ENCODE data around the gene MEOX2.

The MEOX2 gene

DNA sequence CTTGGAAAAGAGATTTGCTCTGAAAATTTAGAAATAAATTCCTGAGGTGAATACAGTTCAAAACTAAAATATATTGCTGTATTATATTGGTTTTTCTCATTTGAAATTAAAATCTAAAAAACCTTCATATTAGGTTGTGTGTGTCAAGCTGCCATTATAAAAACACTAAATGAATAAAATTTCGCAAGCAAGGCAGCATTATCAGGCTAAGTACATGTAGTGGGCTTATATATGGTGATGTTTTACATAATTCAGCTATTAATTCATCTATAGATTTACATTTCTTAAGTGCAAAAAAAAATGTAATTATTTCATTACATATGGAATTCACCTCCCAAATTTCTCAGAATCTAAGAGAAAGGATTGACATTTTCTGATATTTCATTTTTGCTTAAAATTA lies 5.3 kb downstream of the MEOX2 start:
- no peak for DNase-seq (ENCODE audit: low spot score)

DNA sequence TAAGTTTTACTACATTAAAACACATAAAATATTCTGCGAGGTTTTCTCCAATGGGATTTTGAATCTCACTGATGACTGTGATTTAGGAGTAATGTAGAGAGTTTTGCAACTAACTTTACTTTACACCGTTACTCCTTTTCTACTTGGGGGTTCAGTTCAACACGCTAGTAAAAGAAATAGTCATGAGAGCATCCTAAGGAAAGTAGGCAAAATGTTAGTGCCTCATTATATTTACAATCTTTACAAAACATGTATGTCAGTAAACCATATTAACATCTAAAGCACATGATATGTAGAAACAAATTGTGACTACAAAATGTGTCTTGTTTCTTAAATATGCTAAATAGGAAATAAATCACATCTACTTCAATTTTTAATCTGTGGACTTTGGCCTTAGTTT lies 6.0 kb downstream of the MEOX2 start:
- DNase-seq (ENCODE audit: low spot score) = no peak

DNA sequence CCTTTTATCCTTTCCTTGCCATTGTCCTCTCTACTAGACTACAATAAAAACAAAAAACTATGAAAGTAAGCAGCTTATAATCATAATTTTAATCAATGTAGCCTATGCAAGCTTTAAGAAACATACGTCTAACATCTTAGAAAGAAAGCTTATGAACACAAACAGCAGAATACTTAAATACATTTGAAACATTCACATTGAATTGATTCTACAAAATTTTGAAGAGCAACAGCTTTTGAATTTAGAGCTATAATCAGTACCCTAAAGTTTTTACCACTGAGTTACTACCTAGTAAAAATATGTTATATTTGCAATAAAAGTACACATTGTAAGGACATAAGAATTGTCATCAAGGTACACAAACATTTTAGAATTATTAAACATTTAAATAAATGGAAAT lies 7.2 kb downstream of the MEOX2 start:
- DNase-seq (ENCODE audit: low spot score) = no peak

DNA sequence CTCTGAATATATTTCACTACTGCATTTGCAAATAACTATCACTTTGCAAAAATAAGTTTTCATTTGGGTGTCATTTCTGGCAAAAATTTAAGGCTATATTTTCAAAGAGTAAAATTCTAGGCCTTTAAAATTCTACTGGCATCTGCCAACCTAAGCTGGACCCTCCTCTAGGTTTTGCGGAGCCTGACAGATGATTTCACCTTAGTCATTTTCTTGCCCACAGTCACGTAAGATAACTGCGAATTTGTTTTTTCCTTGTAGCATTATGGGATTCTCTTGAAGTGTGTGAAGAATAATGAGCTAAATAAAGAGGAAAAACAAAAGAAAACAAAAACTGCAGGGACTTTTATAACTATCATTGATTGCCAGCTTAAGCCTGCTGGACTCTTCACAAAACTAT lies 7.8 kb downstream of the MEOX2 start:
- DNase-seq (ENCODE audit: low spot score) = no peak

DNA sequence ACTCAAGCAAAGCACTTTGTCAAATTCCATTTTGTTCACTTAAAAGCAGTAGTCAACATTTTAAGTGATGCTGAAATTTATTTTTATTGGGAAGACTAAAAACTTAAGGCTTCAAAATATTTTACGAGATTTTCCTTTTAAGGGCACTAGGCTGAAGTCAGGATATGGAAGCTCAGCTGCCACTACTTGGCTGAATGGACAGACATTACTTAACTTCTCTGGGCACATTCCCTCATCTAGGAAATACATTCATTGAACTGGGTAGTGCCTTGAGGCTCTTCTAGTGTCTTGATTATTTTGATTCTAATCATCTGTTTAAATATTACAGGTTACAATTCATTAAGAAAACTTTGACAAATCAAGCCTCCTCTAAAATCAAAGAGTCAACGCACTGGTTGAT lies 11.1 kb downstream of the MEOX2 start:
- no peak for DNase-seq (ENCODE audit: low spot score)

DNA sequence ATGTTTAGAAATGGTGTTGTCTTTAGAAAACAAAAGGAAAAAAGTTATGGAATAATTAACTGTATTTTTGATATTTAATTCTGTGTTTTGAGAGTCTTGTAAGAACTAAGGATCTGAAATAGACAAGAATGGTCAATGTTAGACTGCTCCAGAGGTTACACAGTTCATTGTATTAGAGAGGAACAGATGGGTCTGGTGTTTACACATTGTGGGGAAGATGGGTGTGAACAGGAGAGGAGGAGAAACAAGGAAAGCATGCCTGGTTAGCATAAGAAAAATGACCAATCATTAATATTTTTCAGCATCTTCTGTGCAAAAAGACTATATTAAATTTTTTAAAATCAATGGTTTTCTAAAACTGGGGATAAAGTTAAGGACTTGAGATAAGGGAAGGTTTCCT lies 11.9 kb downstream of the MEOX2 start:
- DNase-seq (ENCODE audit: low spot score) = no peak

DNA sequence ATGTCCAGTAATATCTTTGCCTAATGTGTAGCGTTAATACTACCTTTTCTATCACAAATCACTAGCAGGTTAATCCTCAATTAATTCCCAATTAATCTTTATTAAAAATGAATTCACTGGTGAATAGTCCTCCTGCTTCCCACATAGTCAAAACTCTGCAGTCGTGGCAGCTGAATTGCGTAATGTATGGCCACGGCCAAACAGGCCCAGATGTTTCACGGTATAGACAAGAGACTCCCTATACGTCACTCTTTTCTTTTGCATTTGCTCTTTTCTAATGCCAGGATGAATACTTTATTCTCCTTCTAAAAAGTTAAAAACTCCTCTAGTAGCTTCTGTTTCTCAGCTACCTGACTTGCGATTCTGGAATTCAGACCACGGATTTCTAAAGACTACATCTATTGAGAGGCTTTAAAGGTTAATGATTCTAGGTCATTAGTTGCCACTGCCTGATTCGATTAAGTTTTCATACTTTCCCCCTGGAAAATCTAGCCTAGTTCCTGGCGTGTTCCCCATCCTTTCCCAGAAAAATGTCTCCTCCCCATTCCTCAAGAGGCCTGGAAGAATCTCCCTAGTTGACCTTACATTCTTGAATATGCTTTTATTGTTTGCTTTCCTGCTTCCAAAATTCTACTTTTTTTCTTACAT lies 16.9 kb downstream of the MEOX2 start:
- DNase-seq (ENCODE audit: low spot score) = no peak

DNA sequence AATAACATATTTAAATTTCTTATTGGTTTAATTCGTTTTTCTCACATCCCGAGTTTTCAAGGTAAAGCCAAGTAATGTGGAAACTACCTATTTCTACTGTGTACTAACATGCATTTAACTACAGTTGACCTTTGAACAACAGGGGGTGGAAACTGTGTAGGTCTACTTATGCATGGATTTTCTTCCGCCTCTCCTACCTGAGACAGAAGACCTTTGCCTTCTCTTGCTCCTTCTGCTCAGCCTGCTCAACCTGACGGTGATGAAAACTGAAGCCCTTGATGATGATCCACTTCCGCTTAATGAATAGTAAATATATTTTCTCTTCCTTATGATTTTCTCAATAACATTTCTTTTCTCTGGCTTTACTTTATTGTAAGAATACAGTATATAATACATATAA lies 18.5 kb downstream of the MEOX2 start:
- DNase-seq (ENCODE audit: low spot score) = no peak

DNA sequence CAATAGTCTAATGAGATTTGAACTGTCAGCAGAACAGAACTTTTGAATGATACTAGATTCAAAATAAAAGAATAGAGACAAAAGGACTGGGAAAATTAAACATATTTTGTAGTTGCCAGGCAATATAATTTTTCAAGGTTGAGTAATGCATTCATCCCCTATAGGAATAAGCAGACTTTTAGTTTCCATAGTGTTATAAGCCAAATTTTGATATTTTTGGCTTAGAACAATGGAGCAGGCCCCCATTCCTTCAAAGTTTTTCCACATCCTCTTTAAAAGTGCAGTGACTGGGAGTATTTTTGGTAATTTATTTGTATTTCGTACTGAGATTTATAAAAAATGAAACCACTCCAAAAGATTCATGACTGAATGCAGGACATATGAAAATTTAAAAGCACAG lies 24.0 kb downstream of the MEOX2 start:
- no peak for DNase-seq (ENCODE audit: low spot score)

DNA sequence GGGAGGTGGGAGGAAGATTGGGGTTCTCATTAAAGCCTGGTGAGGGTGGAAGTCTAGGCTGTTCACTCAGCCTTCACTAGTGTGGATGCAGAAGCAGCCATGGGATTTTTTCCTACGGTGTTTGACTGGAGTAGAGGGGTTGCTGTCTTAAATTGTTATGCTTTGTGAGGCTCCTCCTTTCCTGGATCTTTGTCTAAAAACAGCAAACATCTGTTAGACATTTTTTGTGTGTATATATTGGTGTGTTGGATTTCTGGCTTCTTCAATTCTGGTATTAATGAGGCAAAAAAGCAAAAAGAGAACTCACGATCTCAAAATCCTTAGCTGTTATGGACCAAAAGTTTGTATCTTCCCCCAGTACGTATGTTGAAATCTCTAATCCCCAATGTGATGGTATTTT lies 28.2 kb downstream of the MEOX2 start:
- DNase-seq (ENCODE audit: low spot score) = no peak

DNA sequence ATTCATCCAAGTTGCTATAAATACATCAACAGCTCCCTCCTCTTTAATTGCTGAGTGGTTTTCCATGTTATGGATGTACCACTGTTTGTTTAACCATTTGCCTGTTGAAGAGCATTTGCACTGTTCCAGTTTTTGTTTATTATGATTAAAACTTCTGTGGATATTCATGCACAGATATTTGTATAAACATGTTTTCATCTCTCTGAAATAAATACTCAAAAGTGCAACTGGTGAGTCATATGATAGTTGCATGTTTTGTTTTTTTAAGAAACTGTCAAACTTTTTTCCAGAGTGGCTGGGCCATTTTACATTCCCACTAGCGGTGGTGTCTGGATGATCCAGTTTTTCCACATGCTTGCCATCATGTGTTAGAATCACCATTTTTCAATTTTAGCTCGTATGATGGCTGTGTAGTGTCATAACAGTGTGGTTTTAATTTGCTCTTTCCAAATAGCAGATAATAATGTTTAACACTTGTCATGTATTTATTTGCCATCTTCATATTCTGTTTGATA lies 33.6 kb downstream of the MEOX2 start:
- DNase-seq (ENCODE audit: low spot score) = no peak

DNA sequence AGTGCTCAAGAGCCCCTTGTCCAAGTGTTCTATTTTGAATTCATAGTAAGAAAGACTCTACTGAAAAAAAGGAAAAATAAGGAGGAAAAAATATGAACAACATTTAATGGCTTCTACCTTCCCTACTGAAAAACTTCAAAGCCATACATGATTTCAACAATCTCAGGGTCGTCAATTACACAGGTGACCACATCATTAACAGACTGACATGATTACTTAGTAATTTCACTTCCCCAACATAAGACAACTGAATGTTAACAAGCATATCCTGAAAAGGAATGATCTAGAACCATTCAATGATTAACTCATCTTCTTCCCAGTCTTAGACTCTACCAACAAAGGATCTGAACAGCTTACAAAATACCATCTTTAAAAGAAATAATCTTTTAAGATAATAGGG lies 34.8 kb downstream of the MEOX2 start:
- no peak for DNase-seq (ENCODE audit: low spot score)

DNA sequence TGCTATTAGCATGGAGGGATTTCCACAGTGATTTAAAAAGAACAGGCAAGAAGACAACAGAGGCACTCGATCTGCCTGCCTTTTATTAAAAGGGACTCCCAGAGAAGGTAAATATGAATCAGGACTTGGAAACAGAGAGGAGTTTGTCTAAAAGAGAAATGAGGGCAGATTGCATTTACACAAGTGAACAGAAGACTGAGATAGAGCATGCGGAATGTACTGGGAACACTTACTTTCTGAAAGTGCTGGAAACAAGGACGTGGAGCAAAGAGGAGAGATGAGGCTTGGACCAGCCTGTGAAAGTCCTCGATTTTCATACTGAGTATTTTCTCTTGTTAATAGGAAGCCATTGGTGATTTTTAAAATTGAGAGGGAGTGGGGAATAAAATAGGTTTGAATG lies 35.7 kb downstream of the MEOX2 start:
- no peak for DNase-seq (ENCODE audit: low spot score)

DNA sequence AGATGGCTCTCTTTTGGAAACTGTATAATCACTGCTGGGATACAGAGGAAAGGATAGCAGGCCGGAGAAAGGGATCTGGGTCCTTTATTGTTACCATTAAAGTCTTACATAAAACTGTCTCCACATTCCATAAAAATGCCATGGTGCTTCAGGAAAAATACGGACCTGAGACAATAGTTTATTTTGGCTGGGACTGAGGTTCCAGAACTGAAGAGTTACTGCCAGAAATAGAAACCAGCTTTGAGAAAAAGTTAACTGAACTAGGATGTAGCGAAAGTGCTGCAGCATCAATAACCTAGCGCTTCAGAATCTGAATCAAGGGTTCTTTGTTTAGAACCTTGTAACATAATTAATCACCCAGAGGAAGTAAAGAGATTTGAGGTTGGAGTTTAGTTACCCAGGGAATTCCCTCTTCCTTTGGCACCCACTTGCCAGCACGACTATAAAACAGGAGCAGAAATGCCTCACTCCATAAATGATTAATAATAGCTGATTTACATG lies 38.0 kb downstream of the MEOX2 start:
- DNase-seq (ENCODE audit: low spot score) = no peak

DNA sequence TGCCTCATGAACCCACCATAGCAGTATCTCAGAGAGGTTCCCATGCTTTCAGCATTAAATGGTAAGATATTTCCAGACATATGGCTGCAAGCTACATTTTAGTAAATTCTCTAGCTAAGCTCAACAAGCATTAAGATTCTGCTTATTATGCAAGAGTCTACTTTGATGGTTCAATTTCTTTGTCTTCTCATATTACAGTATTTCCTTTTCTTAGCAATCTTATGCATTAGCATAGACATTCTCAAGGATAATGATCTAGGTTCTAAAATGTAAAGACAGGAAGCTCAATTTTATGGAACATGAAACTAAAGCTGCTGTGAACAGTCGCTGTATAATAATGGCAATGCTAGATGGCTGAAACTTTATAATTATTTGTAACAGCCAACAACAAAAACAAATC lies 39.2 kb downstream of the MEOX2 start:
- DNase-seq (ENCODE audit: low spot score) = no peak

DNA sequence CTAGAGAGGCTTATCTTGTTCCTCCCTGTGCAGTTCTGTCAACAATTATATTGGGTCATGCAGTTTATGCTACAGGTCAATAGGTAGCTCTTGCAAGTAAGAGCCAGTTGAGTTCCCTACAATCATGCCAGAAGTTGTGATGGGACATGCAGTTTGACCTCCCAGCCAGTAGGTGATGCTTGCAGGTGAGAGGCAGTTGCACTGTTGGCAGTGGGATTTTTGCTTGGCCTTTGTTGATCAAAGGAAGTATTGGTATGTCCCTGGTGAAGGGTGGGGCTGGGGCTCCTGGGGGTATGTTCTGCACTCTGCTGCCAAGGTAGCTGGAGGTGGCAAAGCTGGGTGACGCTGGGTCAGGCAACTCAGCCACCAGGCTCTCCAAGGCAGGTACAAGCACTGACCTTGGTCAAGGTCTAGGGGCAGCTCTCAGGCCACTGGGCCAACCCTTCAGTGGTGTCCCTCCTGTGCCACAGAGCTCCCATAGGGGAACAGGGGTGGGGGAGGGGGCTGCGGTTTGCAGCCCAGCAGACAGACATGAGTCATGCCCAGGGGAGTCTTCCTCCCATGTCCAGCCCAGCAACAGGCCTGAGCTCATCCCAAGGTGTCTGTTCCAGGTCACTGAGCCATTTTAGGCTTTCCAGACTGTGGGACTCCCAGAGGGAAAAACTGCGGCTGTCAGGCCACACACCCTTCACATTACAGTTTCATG lies 43.3 kb downstream of the MEOX2 start:
- DNase-seq (ENCODE audit: low spot score) = no peak

DNA sequence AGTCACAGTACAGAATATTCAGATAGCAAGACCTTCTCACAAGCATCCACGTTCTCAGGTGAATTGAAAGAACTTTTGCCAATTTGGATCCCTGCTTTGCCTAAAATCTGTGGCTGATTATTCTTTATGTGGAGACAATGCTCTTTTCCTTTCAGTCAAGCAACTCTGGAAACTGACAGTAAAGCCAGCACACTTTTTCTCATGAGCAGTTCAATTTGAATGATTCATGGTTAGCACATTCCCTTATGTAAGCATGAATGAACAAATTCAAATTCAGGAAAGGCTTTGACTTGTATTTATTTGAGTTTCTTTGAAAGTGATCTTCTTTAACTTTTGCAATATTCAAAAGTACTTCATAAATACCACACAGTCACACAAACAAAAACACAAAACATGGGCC lies 57.6 kb downstream of the MEOX2 start:
- DNase-seq (ENCODE audit: low spot score) = no peak

DNA sequence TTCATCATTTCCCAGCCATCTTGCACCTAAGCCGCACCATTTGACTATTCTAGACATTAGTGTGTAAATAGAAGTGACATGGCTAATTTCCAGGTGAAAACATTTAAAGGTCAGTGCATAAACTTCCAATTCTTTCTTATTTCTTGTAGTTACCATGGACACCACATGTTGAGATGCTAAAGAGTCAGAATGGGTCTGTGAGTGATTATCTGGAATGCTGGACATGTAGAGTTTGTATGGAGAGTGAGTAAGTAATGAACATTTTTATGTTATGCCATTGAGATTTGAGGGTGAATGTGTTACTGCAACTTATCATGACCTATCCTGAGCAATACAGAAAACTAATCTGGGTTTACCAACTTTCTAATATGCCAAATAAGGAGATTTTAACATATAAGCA lies 60.4 kb downstream of the MEOX2 start:
- DNase-seq (ENCODE audit: low spot score) = no peak

DNA sequence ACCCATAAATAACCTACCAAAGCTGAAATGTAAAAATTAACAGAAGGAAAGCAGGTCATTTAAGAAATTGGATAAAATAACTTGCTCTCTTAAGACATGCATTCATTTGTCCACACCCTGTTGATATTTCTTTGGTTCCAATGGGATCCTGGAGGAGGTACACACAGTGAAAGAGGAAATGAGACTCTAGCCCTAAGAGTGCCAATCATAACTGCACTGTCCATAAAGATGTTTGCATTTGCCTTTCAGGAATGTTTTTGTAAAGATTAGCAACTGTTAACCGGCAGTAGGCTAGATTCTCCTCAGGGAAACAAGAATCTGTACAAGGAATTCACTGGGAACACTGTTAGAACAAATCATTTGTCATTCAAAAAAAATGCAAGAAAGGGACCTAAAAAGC lies 61.0 kb downstream of the MEOX2 start:
- DNase-seq (ENCODE audit: low spot score) = no peak

DNA sequence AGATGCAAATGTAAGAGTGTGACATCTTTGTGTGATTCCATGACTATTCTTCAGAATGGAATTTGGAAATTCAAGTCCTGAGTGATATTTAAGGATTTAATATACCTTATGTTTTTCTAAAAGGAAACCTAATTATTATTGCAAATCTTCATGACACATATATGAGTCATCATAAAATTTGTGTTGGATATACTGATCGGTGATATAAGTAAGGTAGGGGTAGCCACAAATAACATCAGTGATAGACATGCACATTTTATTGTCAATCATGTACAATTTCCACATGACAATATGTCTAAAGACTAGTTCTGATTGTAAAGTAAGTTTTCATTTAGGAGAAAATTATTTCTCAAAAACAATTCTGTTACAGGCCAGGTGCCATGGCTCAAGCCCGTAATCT lies 65.0 kb downstream of the MEOX2 start:
- DNase-seq (ENCODE audit: low spot score) = no peak

DNA sequence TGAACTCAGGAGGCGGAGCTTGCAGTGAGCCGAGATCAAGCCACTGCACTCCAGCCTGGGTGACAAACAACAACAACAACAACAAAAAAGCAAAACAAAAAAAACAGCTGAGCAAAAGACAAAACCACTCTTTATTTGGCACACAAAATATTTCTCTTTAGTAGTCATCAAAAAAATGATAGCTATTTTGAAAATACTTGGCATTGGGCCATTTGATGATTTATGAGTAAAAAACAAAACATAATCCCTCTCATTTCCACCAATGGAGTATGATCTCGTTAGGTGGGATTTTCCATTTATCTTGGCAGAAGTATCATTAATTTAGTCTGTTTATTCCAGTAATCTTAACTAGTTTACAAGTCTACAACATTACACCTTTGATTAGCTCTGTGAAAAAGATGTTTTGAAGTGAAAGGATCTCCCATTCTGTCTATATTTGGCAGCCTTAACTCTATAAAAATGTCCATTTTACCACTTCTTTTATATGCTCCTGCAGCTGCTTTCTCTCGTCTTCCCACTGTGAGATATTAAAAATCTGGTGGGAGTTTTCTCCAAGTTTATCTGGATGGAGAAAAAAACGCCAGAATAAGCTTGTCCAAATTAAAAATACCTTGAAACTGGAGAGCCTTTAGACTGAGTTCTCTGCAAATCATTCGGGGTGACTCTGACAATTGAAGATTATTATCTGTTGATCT lies 65.8 kb downstream of the MEOX2 start:
- DNase-seq (ENCODE audit: low spot score) = no peak

DNA sequence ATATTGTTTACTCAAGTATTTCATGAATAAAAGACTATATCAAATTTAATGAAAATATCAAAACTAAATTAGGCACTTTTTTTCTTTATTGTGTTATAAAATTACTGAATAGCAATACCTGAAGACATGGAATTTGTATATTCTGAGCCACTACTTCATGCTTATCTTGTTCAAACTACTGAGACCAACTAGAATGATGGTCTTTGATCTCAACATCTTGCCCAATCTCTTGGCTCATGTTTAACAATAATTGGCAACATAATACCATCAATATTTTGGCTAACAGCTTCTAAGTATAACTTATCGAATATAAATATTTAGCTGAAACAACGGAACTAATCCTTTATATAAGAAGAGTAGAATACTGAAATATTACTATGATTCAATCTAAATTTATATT lies 68.2 kb downstream of the MEOX2 start:
- no peak for DNase-seq (ENCODE audit: low spot score)

DNA sequence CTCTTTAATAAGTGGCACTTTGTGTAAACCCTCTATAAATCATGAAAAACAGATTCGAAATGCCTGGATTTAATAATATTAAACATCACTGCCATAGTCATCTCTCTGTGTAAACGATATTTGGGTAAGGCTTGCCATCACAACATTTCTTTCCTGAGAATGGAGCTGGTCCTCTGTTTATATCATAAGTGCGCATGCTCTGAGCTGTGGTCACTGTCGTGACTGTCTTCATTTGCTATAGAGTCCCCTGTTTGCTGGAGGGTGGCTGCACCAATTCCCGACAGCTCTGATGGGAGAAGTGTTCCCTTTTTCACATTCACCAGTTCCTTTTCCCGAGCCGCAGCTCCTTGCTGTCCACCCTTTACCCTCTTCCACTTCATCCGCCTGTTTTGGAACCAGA lies 74.3 kb downstream of the MEOX2 start:
- no peak for DNase-seq (ENCODE audit: low spot score)

All from AG20443 (cell line).